Natural killer cell (primary cell): ENCODE measurements around the gene RASAL3. TPM values are rescaled to one million over a fixed set of nuclear protein-coding genes. Genes with fewer than 3 reads are reported as not detected.

Experiments used
- ATAC-seq, 3 donors: fragments of 150-1000 bp in 2 of 3; fragments of 200-7000 bp in 1 of 3; cut with Tn5 transposase; 1 replicate in 1 of 3; 2 replicates in 2 of 3; pipeline ENCODE4 v1.10.0; 2021; ENCODE audit warnings: mild to moderate bottlenecking in 2 of 3, moderate library complexity in 2 of 3
- DNase-seq, 2 donors: peaks; one replicate each; pipeline versions ENCODE4 v3.0.0 to v3.0.0-alpha.2; 2013 to 2021; ENCODE audit warnings: mixed read lengths in 1 of 2
- H3K27ac ChIP-seq: one replicate; pipeline ENCODE4 v1.5.1; 2013; ENCODE audit warnings: mild to moderate bottlenecking, low read length
- H3K27me3 ChIP-seq: one replicate; pipeline ENCODE4 v1.6.1; 2013; ENCODE audit warnings: low read length; ENCODE audit not compliant: control insufficient read depth, insufficient read depth
- H3K36me3 ChIP-seq: one replicate; pipeline ENCODE4 v1.6.1; 2013; ENCODE audit warnings: low read length; ENCODE audit not compliant: control insufficient read depth, insufficient read depth
- H3K4me1 ChIP-seq: one replicate; pipeline ENCODE4 v1.6.1; 2013; ENCODE audit warnings: low read length; ENCODE audit not compliant: control insufficient read depth, insufficient read depth
- H3K4me3 ChIP-seq: one replicate; pipeline ENCODE4 v1.5.1; 2013; ENCODE audit warnings: low read length
- H3K9me3 ChIP-seq: one replicate; pipeline ENCODE4 v1.6.1; 2013; ENCODE audit warnings: low read length; ENCODE audit not compliant: control insufficient read depth, insufficient read depth
- H3K27ac Mint-ChIP-seq, 2 donors: one replicate each; pipeline ENCODE4 v1.8.0; 2022; ENCODE audit warnings: mild to moderate bottlenecking in 2 of 2, mixed read lengths in 2 of 2, moderate library complexity in 1 of 2
- H3K27me3 Mint-ChIP-seq, 2 donors: one replicate each; pipeline ENCODE4 v1.8.0; 2022; ENCODE audit warnings: low read depth in 2 of 2, mixed read lengths in 2 of 2
- H3K36me3 Mint-ChIP-seq: one replicate; pipeline ENCODE4 v1.8.0; 2022; ENCODE audit warnings: mixed read lengths
- H3K4me1 Mint-ChIP-seq, 2 donors: one replicate each; pipeline ENCODE4 v1.8.0; 2022; ENCODE audit warnings: mixed read lengths in 2 of 2
- H3K4me3 Mint-ChIP-seq: one replicate; pipeline ENCODE4 v1.8.0; 2022; ENCODE audit warnings: mild to moderate bottlenecking, moderate library complexity, mixed read lengths
- H3K9me3 Mint-ChIP-seq, 2 donors: one replicate each; pipeline ENCODE4 v1.8.0; 2022; ENCODE audit warnings: mixed read lengths in 2 of 2
- CTCF ChIP-seq: fragments of 200-600 bp; IDR thresholded peaks from one replicate; pipeline ENCODE4 v1.8.0; 2022; ENCODE audit warnings: antibody characterized with exemption
- WGBS: methylation state at CpG from one replicate; pipeline ENCODE4 v1.1.7; 2013; ENCODE audit warnings: missing lambda C conversion rate; ENCODE audit not compliant: insufficient coverage; 5-methylcytosine and 5-hydroxymethylcytosine counted together
- intact Hi-C: fragments of 100-400 bp; cut with micrococcal nuclease; formaldehyde crosslinking; loops from one replicate; pipeline ENCODE4 v1.14.2; 2022
- total RNA-seq, 4 donors: library from RNA; stranded (reverse); fragments of 120-200 nt in 1 of 4; gene quantifications; one replicate each; pipeline versions ENCODE4 v1.2.3 to v1.2.4, GENCODE V29; 2013 to 2022

RASAL3 gene
- total RNA-seq, 3 donors from 2014 or later (not counting 1 experiment from before 2014, with no cell fraction given), result 217 to 283 (median 224) TPM

GRCh38 chr19:15450528-15450890, 13.8 kb downstream of the RASAL3 start:
- ATAC-seq (no peak), DNase-seq (no peak)
- Histone ChIP-seq H3K4me1 (peaks cover 35% of the 10 kb centered on the region), H3K4me3 (no peak overlapping the region), H3K9me3 (no peaks in the 10 kb centered on the region), H3K27me3 (no peaks in the 10 kb centered on the region), H3K36me3 (peaks cover 42% of the 10 kb centered on the region), H3K27ac (peak overlapping the region; percentile 92)
- peaks cover 31 to 51% of the 10 kb centered on the region in 2 donors for H3K4me1 Mint-ChIP-seq
- 96% methylated on average over 1 of the region's 1 CpG for WGBS
- H3K36me3 Mint-ChIP-seq, result no peaks in the 10 kb centered on the region
- intact Hi-C loops, result no loop called here
- H3K27me3 Mint-ChIP-seq, result no peaks in the 10 kb centered on the region
- peak overlapping the region; percentile 82 to 91 for H3K27ac Mint-ChIP-seq
- H3K9me3 Mint-ChIP-seq, result no peaks in the 10 kb centered on the region
- no peak for TF ChIP-seq CTCF
- H3K4me3 Mint-ChIP-seq, result peak overlapping the region; percentile 75

- H3K4me1 Mint-ChIP-seq, result peaks cover 24 to 45% of the 10 kb centered on the region in 2 donors
- no peaks in the 10 kb centered on the region for H3K36me3 Mint-ChIP-seq
- peak within 1 kb of the TSS; percentile 37 for H3K4me3 ChIP-seq
- WGBS, result 3% methylated on average over 50 of the region's 77 CpGs
- H3K4me1 ChIP-seq, result peaks cover 35% of the 10 kb centered on the region
- ATAC-seq (peak; percentile 86 to 88 (median 87)), DNase-seq (peak; percentile 84 to 86)
- H3K36me3 ChIP-seq, result peaks cover 35% of the 10 kb centered on the region
- no peaks in the 10 kb centered on the region for H3K27me3 ChIP-seq
- no peaks in the 10 kb centered on the region for H3K27me3 Mint-ChIP-seq
- H3K9me3 Mint-ChIP-seq, result no peaks in the 10 kb centered on the region
- peak within 1 kb of the TSS; percentile 83 for H3K4me3 Mint-ChIP-seq
- peak within 1 kb of the TSS; percentile 82 to 91 for H3K27ac Mint-ChIP-seq
- intact Hi-C loops, result no loop called here
- H3K9me3 ChIP-seq, result no peaks in the 10 kb centered on the region
- peak within 1 kb of the TSS; percentile 92 for H3K27ac ChIP-seq
- no peak for TF ChIP-seq CTCF
These were observed 14.5 kb downstream of the RASAL3 start, which contains the start of gene WIZ for GRCh38 chr19:15449620-15450527. TSS of gene WIZ (minus strand) at chr19:15449956. CDS start at chr19:15448307, 1,649 bp downstream.

GRCh38 chr19:15448778-15449619, 15.3 kb downstream of the RASAL3 start:
- H3K4me3 ChIP-seq, result peak overlapping the region; percentile 37
- no peak for ATAC-seq
- H3K9me3 ChIP-seq, result no peaks in the 10 kb centered on the region
- peaks cover 32% of the 10 kb centered on the region for H3K4me1 ChIP-seq
- no peak for TF ChIP-seq CTCF
- no peaks in the 10 kb centered on the region for H3K36me3 Mint-ChIP-seq
- intact Hi-C loops, result no loop called here
- no peaks in the 10 kb centered on the region for H3K9me3 Mint-ChIP-seq
- H3K27me3 ChIP-seq, result no peaks in the 10 kb centered on the region
- H3K27ac ChIP-seq, result peak overlapping the region; percentile 6
- H3K4me3 Mint-ChIP-seq, result peak overlapping the region; percentile 83
- H3K36me3 ChIP-seq, result peaks cover 26% of the 10 kb centered on the region
- peak overlapping the region; percentile 27 to 51 for H3K27ac Mint-ChIP-seq
- 8% methylated on average over 31 of the region's 43 CpGs for WGBS
- H3K27me3 Mint-ChIP-seq, result no peaks in the 10 kb centered on the region
- peak in 1 of 2 donors; percentile 26 for DNase-seq
- H3K4me1 Mint-ChIP-seq, result peaks cover 20 to 37% of the 10 kb centered on the region in 2 donors
